Measurements from ENCODE around the gene SERPINB10.

Gene SERPINB10

GRCh38 chr18:63907664-63908063, at the start of gene SERPINB10:
Gene SERPINB10 (plus strand): TSS chr18:63907958. CDS start chr18:63915511, 7,553 bp downstream.
- DNase-seq, result no peak

- DNase-seq, result no peak
Observed at GRCh38 chr18:63858456-63858855, 49.3 kb upstream of the SERPINB10 start.

GRCh38 chr18:63859781-63860475, 47.8 kb upstream of the SERPINB10 start:
- no peak for DNase-seq

- no peak for DNase-seq
Observed at GRCh38 chr18:63860531-63860930, 47.2 kb upstream of the SERPINB10 start.

- DNase-seq, result no peak
Observed at GRCh38 chr18:63867368-63868125, 40.2 kb upstream of the SERPINB10 start.

GRCh38 chr18:63868546-63868945, 39.2 kb upstream of the SERPINB10 start:
- no peak for DNase-seq

GRCh38 chr18:63869374-63869773, 38.4 kb upstream of the SERPINB10 start:
- no peak for DNase-seq

- DNase-seq, result no peak
Observed at GRCh38 chr18:63869851-63870250, 37.9 kb upstream of the SERPINB10 start.

GRCh38 chr18:63871836-63872235, 35.9 kb upstream of the SERPINB10 start:
- DNase-seq, result no peak

- no peak for DNase-seq
Observed at GRCh38 chr18:63872586-63872985, 35.2 kb upstream of the SERPINB10 start.

GRCh38 chr18:63878343-63878742, 29.4 kb upstream of the SERPINB10 start:
- no peak for DNase-seq

GRCh38 chr18:63878925-63879324, 28.8 kb upstream of the SERPINB10 start:
- no peak for DNase-seq

- no peak for DNase-seq
Observed at GRCh38 chr18:63879709-63880108, 28.0 kb upstream of the SERPINB10 start.

- no peak for DNase-seq
Observed at GRCh38 chr18:63881851-63882250, 25.9 kb upstream of the SERPINB10 start.

- no peak for DNase-seq
Observed at GRCh38 chr18:63882333-63883141, 25.2 kb upstream of the SERPINB10 start.

GRCh38 chr18:63883617-63884016, 24.1 kb upstream of the SERPINB10 start:
- DNase-seq, result no peak

GRCh38 chr18:63887424-63887823, 20.3 kb upstream of the SERPINB10 start, which contains the start of gene SERPINB2:
Gene SERPINB2 (plus strand): TSS chr18:63887705. CDS start chr18:63891445, 3,740 bp downstream.
- no peak for DNase-seq

- no peak for DNase-seq
Observed at GRCh38 chr18:63888470-63889190, 19.1 kb upstream of the SERPINB10 start.

GRCh38 chr18:63889626-63890025, 18.1 kb upstream of the SERPINB10 start:
- DNase-seq, result no peak

GRCh38 chr18:63890237-63890949, 17.4 kb upstream of the SERPINB10 start:
- no peak for DNase-seq

- no peak for DNase-seq
Observed at GRCh38 chr18:63890950-63891304, 16.8 kb upstream of the SERPINB10 start.

- no peak for DNase-seq
Observed at GRCh38 chr18:63892566-63892965, 15.2 kb upstream of the SERPINB10 start.

All from activated CD4-positive, CD25-positive, alpha-beta regulatory T cell (primary cell).